ENCODE measurements around the gene SLC3A2.

SLC3A2 gene

GRCh38 chr11:62882431-62882749, 1.7 kb downstream of the SLC3A2 start:
- DNase-seq = no peak

- no peak for DNase-seq
Observed at GRCh38 chr11:62882788-62883501, 2.2 kb downstream of the SLC3A2 start.

- DNase-seq = no peak
Observed at GRCh38 chr11:62883673-62884072, 3.0 kb downstream of the SLC3A2 start.

GRCh38 chr11:62885137-62885750, 4.5 kb downstream of the SLC3A2 start:
- DNase-seq = no peak

GRCh38 chr11:62888406-62888805, 7.7 kb downstream of the SLC3A2 start:
- DNase-seq = no peak

GRCh38 chr11:62889126-62889483, 8.4 kb downstream of the SLC3A2 start:
- DNase-seq = no peak

GRCh38 chr11:62889484-62890437, 9.1 kb downstream of the SLC3A2 start:
- no peak for DNase-seq

- DNase-seq = no peak
Observed at GRCh38 chr11:62892077-62892922, 11.6 kb downstream of the SLC3A2 start.

GRCh38 chr11:62895501-62895900, 14.8 kb downstream of the SLC3A2 start:
- DNase-seq = no peak

GRCh38 chr11:62896049-62896448, 15.4 kb downstream of the SLC3A2 start:
- no peak for DNase-seq

GRCh38 chr11:62897311-62897710, 16.6 kb downstream of the SLC3A2 start:
- no peak for DNase-seq

GRCh38 chr11:62898027-62898426, 17.3 kb downstream of the SLC3A2 start:
- no peak for DNase-seq

GRCh38 chr11:62902932-62903331, 22.2 kb downstream of the SLC3A2 start:
- no peak for DNase-seq

GRCh38 chr11:62905296-62905695, 24.6 kb downstream of the SLC3A2 start:
- DNase-seq = no peak

GRCh38 chr11:62905927-62906531, 25.3 kb downstream of the SLC3A2 start:
- DNase-seq = peak; percentile 60

- DNase-seq = no peak
Observed at GRCh38 chr11:62908468-62909072, 27.9 kb downstream of the SLC3A2 start.

- DNase-seq = no peak
Observed at GRCh38 chr11:62909107-62909894, 28.6 kb downstream of the SLC3A2 start.

- no peak for DNase-seq
Observed at GRCh38 chr11:62910141-62910882, 29.6 kb downstream of the SLC3A2 start.

GRCh38 chr11:62911137-62912130, 30.7 kb downstream of the SLC3A2 start:
- DNase-seq = no peak
